CD4-positive, alpha-beta T cell (primary cell): ENCODE data around the gene DEPP1. TPM values are rescaled to one million over a fixed set of nuclear protein-coding genes. Genes with fewer than 3 reads are reported as not detected.

Experiments
- ATAC-seq: fragments of 200-7000 bp; cut with Tn5 transposase; one replicate; pipeline ENCODE4 v1.10.0; 2022; ENCODE audit warnings: mild to moderate bottlenecking; ENCODE audit not compliant: poor library complexity
- CTCF ChIA-PET: fragments of 350-600 bp; sonication (Branson Sonifier 250); formaldehyde crosslinking; loops from one replicate; lab custom pipeline; 2021; ENCODE audit warnings: antibody characterized with exemption, inconsistent platforms; lab: Charles Lee
- POLR2A ChIA-PET: fragments of 350-600 bp; sonication (Branson Sonifier 250); formaldehyde crosslinking; loops from one replicate; lab custom pipeline; 2021; ENCODE audit warnings: antibody characterized with exemption, inconsistent platforms; lab: Charles Lee
- DNase-seq, 14 experiments: peaks; one replicate each; pipeline ENCODE4 v3.0.0-alpha.2; 2013 to 2020; ENCODE audit warnings: mixed read lengths in 2 of 14
- H3K27ac ChIP-seq, 2 donors: one replicate each; pipeline versions ENCODE4 v1.5.1 to v1.7.0; 2013; ENCODE audit warnings: low read length in 2 of 2, low read depth in 1 of 2, mild to moderate bottlenecking in 1 of 2
- H3K27me3 ChIP-seq, 2 experiments: 1 replicate in 1 of 2; 2 replicates in 1 of 2; pipeline versions ENCODE4 v1.6.1 to v1.7.0; 2013; ENCODE audit warnings: low read length in 2 of 2, control low read depth in 1 of 2, mild to moderate bottlenecking in 1 of 2, moderate library complexity in 1 of 2; ENCODE audit not compliant: insufficient read depth in 2 of 2, control insufficient read depth in 1 of 2
- H3K36me3 ChIP-seq: one replicate; pipeline ENCODE4 v1.6.1; 2013; ENCODE audit warnings: low read length, control low read depth; ENCODE audit not compliant: insufficient read depth
- H3K4me1 ChIP-seq: one replicate; pipeline ENCODE4 v1.6.1; 2013; ENCODE audit warnings: low read length, control low read depth; ENCODE audit not compliant: insufficient read depth
- H3K4me3 ChIP-seq: one replicate; pipeline ENCODE4 v1.5.1; 2013; ENCODE audit warnings: mild to moderate bottlenecking, low read length, moderate library complexity
- H3K9me3 ChIP-seq, 2 experiments: 1 replicate in 1 of 2; 2 replicates in 1 of 2; pipeline versions ENCODE4 v1.6.1 to v1.7.0; 2013; ENCODE audit warnings: low read length in 2 of 2, mild to moderate bottlenecking in 2 of 2, control low read depth in 1 of 2, moderate library complexity in 1 of 2; ENCODE audit not compliant: control insufficient read depth in 1 of 2, insufficient read depth in 1 of 2
- H3K27ac Mint-ChIP-seq: one replicate; pipeline ENCODE4 v1.8.0; 2020; ENCODE audit warnings: mixed read lengths
- H3K27me3 Mint-ChIP-seq: one replicate; pipeline ENCODE4 v1.8.0; 2021; ENCODE audit warnings: mixed read lengths
- H3K36me3 Mint-ChIP-seq: one replicate; pipeline ENCODE4 v1.8.0; 2021; ENCODE audit warnings: low read depth, mixed read lengths
- H3K4me1 Mint-ChIP-seq: one replicate; pipeline ENCODE4 v1.8.0; 2021; ENCODE audit warnings: low read depth, mixed read lengths
- H3K4me3 Mint-ChIP-seq: one replicate; pipeline ENCODE4 v1.8.0; 2020; ENCODE audit warnings: mild to moderate bottlenecking, mixed read lengths
- H3K9me3 Mint-ChIP-seq: one replicate; pipeline ENCODE4 v1.8.0; 2020; ENCODE audit warnings: mixed read lengths
- CTCF ChIP-seq: fragments of 200-600 bp; IDR thresholded peaks from one replicate; pipeline ENCODE4 v1.8.0; 2022; ENCODE audit warnings: antibody characterized with exemption, mild to moderate bottlenecking
- intact Hi-C, 2 experiments: fragments of 100-400 bp; cut with DNase I in 1 of 2; cut with micrococcal nuclease in 1 of 2; formaldehyde crosslinking; loops; one replicate each; pipeline versions ENCODE4 v1.15.1 to v1.9.0; 2023 to 2025; cut with DNase I, micrococcal nuclease
- total RNA-seq, 174 experiments: library from RNA in 2 of 174; stranded (reverse) in 2 of 174; gene quantifications; one replicate each; pipeline ENCODE4 v1.2.3 and lab custom pipeline; 2021 to 2026

DEPP1 gene
- total RNA-seq, 2 experiments from 2014 or later = not detected

DNA sequence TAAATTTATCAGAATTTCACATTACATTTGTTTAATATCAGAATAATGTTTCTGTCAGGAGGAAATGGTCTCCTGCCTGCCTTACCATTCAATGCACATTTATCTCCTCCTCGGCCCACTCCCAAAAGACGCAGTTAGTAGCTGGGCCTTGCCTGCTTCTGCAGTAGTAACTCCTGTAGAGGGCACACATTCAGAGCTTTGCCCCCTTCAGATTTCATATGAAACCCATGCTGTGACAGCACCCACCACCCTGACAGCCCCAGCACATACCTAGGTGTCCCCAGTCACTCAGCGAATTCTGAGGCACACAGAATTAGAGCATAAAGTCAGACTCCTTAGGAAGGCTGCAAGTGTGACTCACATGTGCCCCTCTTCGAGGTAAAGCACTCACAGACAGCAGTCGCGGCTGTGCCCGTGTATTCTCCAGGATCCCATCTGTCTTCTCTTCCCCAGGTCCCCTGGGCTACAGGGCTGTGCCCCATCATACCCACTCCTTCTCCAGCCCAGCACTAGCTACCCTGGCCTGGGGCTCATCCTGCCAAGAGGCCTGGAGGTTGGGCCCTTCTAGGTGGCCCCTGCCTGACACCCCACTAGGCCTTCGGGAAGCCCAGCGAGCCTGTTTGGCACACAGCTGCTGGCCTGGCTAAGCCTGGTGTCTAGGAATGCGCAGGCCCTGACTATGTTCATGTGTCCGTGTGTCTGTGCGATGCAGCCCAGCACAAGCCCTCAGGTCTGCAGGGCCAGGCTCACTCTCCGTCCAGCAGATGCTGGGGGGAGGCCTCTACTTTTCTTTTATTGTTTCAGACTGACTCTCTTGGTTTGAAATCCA, 4.7 kb upstream of the DEPP1 start:
- DNase-seq (peak in 1 of 14 experiments; percentile 17), ATAC-seq (no peak)
- H3K27me3 Mint-ChIP-seq = no peaks in the 10 kb centered on the region
- H3K4me3 Mint-ChIP-seq = no peak overlapping the region
- intact Hi-C loops = no loop called here
- H3K36me3 Mint-ChIP-seq = no peaks in the 10 kb centered on the region
- H3K4me3 ChIP-seq = no peak overlapping the region
- H3K9me3 ChIP-seq = no peaks in the 10 kb centered on the region
- CTCF ChIA-PET = no interaction called here
- TF ChIP-seq CTCF = no peak
- no peaks in the 10 kb centered on the region for H3K4me1 Mint-ChIP-seq
- POLR2A ChIA-PET = no interaction called here
- peaks cover 9% of the 10 kb centered on the region for H3K4me1 ChIP-seq
- no peak overlapping the region for H3K27ac ChIP-seq
- H3K36me3 ChIP-seq = no peaks in the 10 kb centered on the region
- no peak overlapping the region for H3K27ac Mint-ChIP-seq
- H3K27me3 ChIP-seq = no peaks in the 10 kb centered on the region
- no peaks in the 10 kb centered on the region for H3K9me3 Mint-ChIP-seq

GRCh38 chr10:44982496-44982895, 3.9 kb upstream of the DEPP1 start:
- no peaks in the 10 kb centered on the region for H3K27me3 Mint-ChIP-seq
- no peak for ATAC-seq
- no peak overlapping the region for H3K4me3 ChIP-seq
- no peaks in the 10 kb centered on the region for H3K9me3 Mint-ChIP-seq
- intact Hi-C loops = no loop called here
- H3K27me3 ChIP-seq = no peaks in the 10 kb centered on the region
- TF ChIP-seq CTCF = no peak
- H3K4me1 Mint-ChIP-seq = no peaks in the 10 kb centered on the region
- H3K36me3 ChIP-seq = no peaks in the 10 kb centered on the region
- no peaks in the 10 kb centered on the region for H3K9me3 ChIP-seq
- ChIA-PET POLR2A (no interaction called here), CTCF (no interaction called here)
- no peak overlapping the region for H3K27ac ChIP-seq
- DNase-seq = peak in 1 of 14 experiments; percentile 22
- no peaks in the 10 kb centered on the region for H3K36me3 Mint-ChIP-seq
- H3K4me1 ChIP-seq = peaks cover 9% of the 10 kb centered on the region
- no peak overlapping the region for H3K27ac Mint-ChIP-seq
- H3K4me3 Mint-ChIP-seq = no peak overlapping the region

- peaks cover 9% of the 10 kb centered on the region for H3K4me1 ChIP-seq
- CTCF ChIA-PET = no interaction called here
- no peak overlapping the region for H3K27ac Mint-ChIP-seq
These were observed 3.5 kb upstream of the DEPP1 start for GRCh38 chr10:44982114-44982460.

More at GRCh38 chr10:44982114-44982460, 3.5 kb upstream of the DEPP1 start:
- Mint-ChIP-seq H3K27me3 (no peaks in the 10 kb centered on the region), H3K4me1 (no peaks in the 10 kb centered on the region), H3K36me3 (no peaks in the 10 kb centered on the region), H3K9me3 (no peaks in the 10 kb centered on the region), H3K4me3 (no peak overlapping the region)
- ATAC-seq (no peak), DNase-seq (peak in 1 of 14 experiments; percentile 31)
- intact Hi-C loops = no loop called here
- no peak overlapping the region for H3K27ac ChIP-seq
- TF ChIP-seq CTCF = no peak
- no peak overlapping the region for H3K4me3 ChIP-seq
- POLR2A ChIA-PET = no interaction called here
- H3K9me3 ChIP-seq = no peaks in the 10 kb centered on the region
- no peaks in the 10 kb centered on the region for H3K36me3 ChIP-seq
- H3K27me3 ChIP-seq = no peaks in the 10 kb centered on the region
